GM18499 (cell line): ENCODE data around the gene ESR2.
"Not testable (repeated sequence)": the region's sequence is repeated elsewhere in the genome, so short reads cannot be mapped to it uniquely, and the experiment has no call there.

Experiments used
- ATAC-seq: cut with Tn5 transposase; IDR thresholded peaks from one replicate; pipeline ENCODE4 v1.9.1; 2021; ENCODE audit warnings: moderate number of reproducible peaks; ENCODE audit not compliant: insufficient read depth, unreplicated experiment

ESR2 gene

DNA sequence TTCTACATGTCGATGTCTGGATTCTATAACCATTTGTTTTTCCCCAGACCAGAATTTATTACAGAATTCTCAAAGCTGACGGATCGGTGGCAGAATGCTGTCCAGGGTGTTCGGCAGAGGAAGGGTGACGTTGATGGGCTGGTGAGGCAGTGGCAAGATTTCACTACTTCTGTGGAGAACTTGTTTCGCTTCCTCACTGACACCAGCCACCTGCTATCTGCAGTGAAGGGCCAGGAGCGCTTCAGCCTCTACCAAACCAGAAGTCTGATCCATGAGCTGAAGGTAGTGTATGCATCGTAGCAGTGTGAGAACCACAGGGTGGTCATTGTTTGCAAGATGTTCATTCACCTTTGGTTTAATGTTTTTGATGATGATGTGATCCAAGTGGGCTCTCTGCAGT is 124.0 kb downstream of the ESR2 start:
- no peak for ATAC-seq

DNA sequence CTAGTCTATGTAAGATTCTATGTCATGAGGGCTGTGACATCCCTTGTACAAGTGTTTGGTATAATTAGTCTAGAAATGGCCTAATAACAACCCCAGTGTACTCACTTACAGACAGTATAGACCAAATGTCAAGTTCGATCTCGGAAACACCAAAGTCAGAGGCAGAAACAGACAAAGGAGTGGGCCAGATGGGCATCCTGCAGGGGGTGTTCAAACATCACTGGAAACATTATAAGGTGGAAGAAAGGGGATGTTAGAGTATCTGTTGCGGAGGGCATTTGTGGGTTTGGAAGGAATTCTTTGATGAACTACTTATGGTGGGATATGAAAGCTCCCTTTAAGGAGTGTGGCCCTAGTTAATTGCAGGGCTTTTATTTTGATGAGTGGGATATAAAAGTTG is 134.6 kb downstream of the ESR2 start:
- ATAC-seq: no peak

DNA sequence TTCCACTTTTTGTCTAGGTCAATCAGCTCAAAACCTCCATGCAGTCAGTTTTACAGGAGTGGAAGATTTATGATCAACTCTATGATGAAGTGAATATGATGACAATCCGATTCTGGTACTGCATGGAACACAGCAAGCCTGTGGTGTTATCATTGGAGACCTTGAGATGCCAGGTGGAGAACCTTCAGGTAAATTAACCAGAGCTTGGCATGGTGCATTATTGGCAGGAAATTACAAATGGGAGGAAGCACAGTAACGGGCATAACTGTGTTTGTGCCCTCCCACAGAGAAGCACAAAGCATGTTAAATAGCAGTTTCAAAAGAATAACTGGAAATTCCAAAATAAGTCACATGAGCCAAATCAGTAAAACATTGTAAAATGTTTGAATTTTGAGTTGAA is 135.6 kb downstream of the ESR2 start:
- ATAC-seq: no peak

- no peak for ATAC-seq
Measured at GRCh38 chr14:64149921-64150320, 144.2 kb downstream of the ESR2 start.

DNA sequence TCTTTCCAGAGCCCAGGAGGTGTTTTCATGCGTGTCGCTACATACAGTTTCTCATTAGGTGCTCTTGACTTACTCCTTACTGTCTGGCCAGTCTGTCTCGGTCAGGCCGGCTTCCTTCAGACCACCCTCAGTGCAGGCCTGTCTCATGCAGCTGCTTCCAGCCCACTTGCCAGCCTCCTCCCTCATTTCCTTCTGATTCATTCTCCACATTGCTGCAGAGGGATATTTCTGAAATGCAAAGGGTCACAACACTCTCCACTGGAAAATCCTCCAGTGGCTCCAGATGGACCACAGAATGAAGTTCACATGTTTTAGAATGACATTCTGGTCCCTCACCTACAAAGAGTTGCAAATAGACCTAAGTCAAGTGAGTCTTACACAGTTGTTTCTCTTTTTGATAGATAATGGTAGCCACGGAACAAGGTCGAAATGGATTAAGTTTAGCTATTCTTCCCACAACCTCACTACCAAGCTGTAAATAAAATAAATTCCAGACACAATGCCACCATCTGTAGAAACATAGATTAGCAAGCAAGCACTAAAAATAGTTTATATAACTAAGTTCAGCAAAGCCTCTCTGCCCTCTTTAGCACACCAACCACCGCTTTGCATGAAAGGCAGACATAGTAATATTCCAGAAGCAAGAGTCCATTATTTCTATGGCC is 146.9 kb downstream of the ESR2 start:
- ATAC-seq: no peak

DNA sequence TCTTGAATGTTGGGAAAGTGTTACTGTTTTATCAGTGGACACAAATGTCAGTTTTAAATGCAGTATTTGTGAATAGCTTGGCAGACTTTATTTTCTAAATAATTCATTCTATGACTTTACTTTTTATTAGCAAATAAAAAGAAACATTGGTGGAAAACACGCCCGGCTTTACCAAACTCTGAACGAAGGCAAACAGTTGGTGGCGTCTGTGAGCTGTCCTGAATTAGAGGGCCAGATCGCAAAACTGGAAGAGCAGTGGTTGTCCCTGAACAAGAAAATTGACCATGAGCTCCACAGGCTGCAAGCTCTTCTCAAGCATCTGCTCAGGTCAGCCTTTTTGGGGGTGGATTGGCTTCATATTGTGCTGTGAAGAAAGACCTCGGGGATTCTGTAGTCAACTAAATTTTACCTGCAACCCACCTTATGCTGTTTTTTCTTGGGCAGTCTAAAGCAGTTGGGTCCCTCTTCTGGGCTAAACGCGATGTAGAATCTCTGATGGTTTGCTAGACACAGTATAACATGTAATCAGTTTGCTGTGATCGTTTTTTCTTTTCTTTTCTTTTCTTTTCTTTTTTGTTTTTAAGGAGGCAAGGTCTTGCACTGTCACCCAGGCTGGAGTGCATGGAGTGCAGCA is 156.4 kb downstream of the ESR2 start:
- no peak for ATAC-seq

DNA sequence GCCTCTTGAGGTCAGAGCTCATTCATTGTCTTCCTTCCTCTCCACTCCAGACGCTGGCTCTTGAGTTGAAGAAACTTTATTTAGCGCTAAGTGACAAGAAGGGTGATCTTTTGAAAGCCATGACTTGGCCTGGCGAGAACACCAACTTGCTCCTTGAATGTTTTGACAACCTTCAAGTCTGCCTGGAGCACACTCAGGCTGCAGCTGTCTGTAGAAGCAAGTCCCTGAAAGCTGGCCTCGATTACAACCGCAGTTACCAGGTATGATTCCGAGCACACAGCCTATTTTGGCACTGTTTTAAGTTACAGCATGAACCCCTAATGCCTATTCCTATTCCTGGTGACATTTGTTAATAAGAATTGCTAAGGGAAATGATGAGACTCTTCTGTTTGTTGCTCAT is 167.6 kb downstream of the ESR2 start:
- no peak for ATAC-seq

DNA sequence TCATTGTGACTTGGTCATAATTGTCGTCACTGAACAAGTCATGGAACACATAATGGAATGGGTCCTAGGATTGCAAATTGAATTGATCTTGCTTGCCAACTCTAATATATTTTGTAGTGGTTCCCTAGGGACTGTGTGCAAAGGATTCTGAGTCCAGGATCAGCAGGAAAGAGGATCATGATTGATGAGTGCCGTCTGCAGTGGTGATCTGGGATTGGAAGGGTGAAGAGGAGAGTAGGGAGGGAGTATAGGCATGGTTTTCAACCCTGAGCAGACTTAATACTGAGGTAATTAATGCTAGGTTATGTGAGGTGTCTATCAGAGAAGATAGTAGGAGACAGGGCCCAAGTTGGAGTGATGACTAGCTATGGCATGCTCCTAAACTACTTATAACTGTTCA is 168.9 kb downstream of the ESR2 start:
- no peak for ATAC-seq

DNA sequence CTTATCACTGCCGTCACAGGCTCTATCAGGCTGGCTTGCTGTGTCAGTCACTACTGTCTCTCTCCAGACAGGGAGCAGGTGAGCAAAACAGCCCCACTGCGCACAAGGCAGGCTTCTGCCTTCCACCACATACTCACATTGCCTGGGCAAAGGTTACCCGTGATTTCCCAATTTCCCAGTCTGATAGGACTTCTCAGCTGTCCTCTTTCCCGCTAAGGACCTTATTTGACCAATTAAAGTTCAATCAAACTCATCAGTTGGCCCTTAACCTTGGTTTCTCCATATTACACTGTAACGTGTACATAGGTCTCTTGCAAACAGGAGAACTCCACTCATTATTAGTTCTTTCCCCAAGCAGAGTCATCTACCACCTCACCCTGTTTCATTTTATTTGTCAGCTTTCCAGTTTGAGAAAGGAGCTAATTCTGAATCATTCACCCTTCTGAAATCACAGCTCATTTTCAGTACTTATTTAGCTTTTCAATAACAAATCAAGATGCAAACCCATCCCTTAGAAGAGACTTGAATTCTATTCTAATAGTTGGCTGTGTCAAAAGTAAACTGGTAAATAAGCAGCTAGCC is 170.8 kb downstream of the ESR2 start:
- ATAC-seq: no peak

- no peak for ATAC-seq
Measured at GRCh38 chr14:64119980-64120379, 174.2 kb downstream of the ESR2 start.

DNA sequence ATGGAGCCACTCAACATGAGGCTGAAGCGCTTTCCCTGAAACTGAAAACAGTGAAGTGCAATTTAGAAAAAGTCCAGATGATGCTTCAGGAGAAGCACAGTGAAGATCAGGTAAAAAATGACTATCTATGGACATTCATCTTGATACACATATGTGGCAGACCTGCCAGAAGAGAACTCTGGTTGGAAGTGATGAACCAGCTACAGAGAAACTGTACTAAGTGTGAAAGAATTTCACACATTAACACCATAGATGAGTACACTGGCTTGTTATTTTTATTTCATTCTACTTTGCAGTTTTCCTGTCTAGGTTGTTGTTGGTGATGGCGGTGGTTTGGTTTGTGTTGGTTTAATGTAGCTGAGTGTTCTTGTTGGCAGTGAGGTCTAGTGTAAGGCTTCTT is 174.7 kb downstream of the ESR2 start:
- no peak for ATAC-seq

DNA sequence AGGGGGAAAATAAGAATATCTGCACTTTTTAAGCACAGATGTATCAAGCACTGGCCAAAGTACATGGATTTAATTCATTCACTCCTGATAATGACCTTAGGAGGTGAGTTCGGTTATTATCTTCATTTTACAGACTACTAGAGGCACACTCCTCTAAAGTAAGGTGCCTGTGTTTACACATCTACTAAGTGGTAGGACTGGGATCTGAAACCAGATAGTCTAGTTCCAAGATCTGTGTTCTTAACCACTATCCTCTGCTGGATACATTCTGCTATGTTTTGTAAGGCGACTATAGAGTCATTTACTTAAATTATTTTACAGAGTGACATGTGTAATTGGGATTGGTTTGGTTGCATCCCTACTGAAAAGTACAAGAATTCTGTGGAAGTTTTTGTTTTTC is 175.3 kb downstream of the ESR2 start:
- ATAC-seq: no peak

DNA sequence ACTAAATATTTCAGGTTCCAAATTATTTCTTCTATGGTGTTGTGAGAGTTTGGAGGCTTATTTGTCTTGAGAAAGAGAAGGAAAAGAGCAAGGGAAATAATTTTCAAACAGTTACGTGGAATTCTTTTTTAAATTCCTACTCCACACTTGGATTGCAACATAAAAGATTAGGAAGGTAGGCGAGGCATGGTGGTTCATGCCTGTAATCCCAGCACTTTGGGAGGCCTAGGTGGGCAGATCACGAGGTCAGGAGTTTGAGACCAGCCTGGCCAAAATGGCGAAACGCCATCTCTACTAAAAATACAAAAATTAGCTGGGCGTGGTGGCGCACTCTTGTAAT is 175.8 kb downstream of the ESR2 start:
- not testable (repeated sequence) for ATAC-seq

- ATAC-seq: no peak
Measured at GRCh38 chr14:64117671-64118402, 176.3 kb downstream of the ESR2 start.

DNA sequence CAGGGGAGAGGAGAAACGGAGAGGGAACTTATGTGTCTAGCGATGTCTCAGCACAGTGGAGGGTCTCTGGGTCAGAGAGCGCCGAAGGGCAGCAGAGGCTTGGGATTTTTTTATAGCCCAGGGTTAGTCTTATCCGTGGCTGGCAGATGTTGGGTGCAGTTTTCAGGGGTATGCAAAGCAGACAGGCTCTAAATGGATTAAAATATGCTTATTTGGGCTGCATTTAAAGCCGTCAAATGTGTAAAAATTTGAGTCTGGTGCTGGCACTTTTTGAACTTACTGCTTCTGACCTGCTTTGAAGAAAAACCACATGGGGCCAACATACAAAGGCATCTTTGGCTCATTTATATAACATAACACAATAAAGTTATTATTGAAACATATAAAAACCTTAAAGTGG is 178.8 kb downstream of the ESR2 start:
- ATAC-seq: no peak

GRCh38 chr14:64114796-64115195 is 179.4 kb downstream of the ESR2 start:
- no peak for ATAC-seq

DNA sequence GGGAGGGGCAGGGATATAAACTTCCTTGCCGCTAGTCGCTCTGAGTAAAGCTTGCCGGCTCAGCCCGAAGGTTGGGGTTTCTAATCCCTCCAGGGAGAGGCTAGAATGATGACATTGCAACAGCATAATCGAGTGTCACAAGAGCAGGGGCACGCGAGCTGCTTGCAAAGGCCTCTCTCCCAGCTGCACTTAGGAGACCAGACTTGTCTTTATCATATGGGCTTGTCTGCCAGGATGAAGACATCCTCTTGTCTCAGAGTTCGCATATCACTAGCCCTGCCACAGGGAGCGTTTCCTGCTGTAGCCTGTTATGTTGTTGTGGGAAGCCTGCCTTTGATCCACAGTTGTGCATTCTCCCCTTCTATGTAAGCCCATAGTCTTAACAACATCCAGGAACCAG is 180.0 kb downstream of the ESR2 start:
- ATAC-seq: no peak

DNA sequence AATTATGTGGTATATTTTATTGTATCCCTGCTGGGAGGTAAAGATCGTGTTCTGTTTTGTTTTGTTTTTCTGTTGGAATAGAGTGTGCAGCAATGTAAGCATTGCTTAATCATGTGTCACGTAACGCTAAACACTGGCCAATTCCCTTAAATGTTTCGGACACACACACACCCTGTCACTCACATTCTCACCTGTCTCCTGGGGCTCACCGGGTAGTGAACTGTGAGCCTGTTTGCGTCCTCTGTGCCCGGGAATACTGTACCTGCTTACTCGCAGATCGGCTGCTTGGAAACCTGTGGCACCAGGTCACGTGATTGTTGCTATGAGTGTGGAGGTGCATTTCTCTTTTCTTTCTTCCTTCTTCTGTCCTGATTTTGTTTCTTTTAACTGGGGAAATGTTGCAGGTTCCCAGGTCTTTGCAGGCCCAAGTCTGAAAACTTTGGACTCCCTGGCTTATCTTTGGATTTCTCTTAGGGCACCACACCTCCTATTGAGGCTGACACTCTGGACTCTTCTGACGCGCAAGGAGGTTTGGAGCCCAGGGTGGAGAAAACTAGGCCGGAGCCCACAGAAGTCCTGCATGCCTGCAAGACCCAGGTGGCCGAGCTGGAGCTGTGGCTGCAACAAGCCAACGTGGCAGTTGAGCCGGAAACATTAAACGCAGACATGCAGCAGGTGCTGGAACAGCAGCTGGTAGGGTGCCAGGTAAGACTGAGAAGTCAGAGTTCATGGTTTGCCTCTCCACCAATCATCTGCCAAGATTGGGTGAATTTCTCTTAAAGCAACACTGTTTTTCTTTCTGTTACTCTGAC is 181.1 kb downstream of the ESR2 start:
- no peak for ATAC-seq

GRCh38 chr14:64110802-64111201 is 183.4 kb downstream of the ESR2 start:
- ATAC-seq: no peak

DNA sequence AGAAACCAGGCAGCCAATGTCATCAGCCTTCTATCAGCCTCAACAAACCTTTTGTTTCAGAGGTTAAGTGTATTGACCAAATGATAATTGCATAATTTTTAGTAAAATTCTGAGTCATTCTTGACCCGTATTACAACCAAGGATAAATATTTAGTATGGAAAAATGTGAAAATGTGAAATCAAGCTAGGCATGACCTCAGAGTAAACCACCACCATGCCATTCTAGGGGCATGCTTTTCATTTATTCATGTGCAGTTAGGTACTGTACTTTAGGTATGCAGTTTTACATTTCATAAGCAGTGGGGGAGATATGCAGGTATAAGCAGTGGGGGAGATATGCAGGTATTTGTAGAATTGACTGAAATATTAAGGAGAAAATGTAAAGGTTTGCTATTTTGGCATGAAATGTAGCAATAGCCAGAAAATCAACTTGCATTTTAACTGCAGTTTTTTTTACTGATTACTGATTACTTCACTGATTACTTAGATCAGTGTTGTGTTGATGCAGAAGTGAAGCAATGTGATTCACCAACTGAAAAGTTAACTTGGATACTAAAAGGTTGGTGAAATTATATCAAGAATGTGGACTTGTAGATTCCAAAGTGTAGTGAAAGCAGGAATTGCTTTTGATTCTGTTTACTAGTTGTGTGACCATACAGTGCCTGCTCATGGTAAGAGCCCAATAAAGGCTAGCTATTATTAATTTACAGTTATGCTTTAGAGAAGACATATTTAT is 184.2 kb downstream of the ESR2 start:
- ATAC-seq: no peak
